ENCODE measurements around the gene CSH1.

CSH1 gene

GRCh38 chr17:63942309-63942985, 46.1 kb upstream of the CSH1 start:
- Histone ChIP-seq H3K4me1 (ENCODE audit: control insufficient read depth, insufficient read depth, low read length) (no peaks in the 10 kb centered on the region), H3K4me3 (ENCODE audit: low read depth, low read length) (no peak overlapping the region), H3K9me3 (ENCODE audit: control insufficient read depth, insufficient read depth, low read depth, low read length) (no peaks in the 10 kb centered on the region), H3K36me3 (ENCODE audit: control insufficient read depth in 2 of 2, insufficient read depth in 1 of 2, low read length in 2 of 2) (no peaks in the 10 kb centered on the region), H3K27ac (ENCODE audit: extremely low read depth, low read depth, low read length) (no peak overlapping the region)
- no peak for TF ChIP-seq BCL11B (tag by site-specific recombination; IDR thresholded peaks at IDR 0.05; ENCODE audit: low read depth)
- TF ChIP-seq ZNF513 (tag by site-specific recombination; IDR thresholded peaks at IDR 0.05): peak; percentile 22; the same call in 1 of the 2 replicates
- TF ChIP-seq ZNF843 (tag by site-specific recombination; IDR thresholded peaks at IDR 0.05): no peak
- POLR2A ChIA-PET: interaction anchor here (0.5 to 0.6 kb wide), 2 partner anchors 22 to 264 kb away, joined by 3 to 4 read pairs; no protein-coding TSS in a partner anchor
- CTCF ChIA-PET: interaction anchor here (0.6 to 0.8 kb wide), 2 partner anchors 9 to 340 kb away, joined by 3 to 6 read pairs; no protein-coding TSS in a partner anchor

GRCh38 chr17:63941751-63942150, 45.4 kb upstream of the CSH1 start:
- no peaks in the 10 kb centered on the region for H3K36me3 ChIP-seq (ENCODE audit: control insufficient read depth in 2 of 2, insufficient read depth in 1 of 2, low read length in 2 of 2)
- H3K9me3 ChIP-seq (ENCODE audit: control insufficient read depth, insufficient read depth, low read depth, low read length): no peaks in the 10 kb centered on the region

DNA sequence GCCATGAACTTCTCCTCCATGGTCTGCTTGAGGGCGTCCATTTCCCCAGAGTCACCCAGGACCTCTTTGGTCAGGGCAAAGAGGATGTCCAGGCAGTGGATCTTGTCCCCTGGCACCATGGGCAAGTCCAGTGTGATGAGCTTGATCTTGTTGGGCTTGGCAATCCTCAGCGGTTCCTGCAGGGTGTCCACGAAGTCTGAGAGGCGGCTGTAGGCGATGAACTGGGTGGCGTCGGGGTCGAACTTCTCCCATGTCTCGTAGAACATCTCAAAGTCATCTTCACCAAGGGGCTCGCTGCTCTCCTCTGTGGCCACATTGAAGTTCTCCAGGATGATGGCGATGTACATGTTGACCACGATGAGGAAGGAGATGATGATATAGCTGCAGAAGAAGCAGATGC, 44.8 kb upstream of the CSH1 start:
- no peak for TF ChIP-seq ZNF548 (tag by site-specific recombination; IDR thresholded peaks at IDR 0.05)
- no peak for TF ChIP-seq ZIC2 (tag by site-specific recombination; IDR thresholded peaks at IDR 0.05)
- TF ChIP-seq REST (tag by site-specific recombination; IDR thresholded peaks at IDR 0.05): no peak
- no peak for TF ChIP-seq PRDM1 (tag by site-specific recombination; IDR thresholded peaks at IDR 0.05)
- no peak for TF ChIP-seq SP7 (tag by site-specific recombination; IDR thresholded peaks at IDR 0.05)
- TF ChIP-seq ZSCAN16 (tag by site-specific recombination; IDR thresholded peaks at IDR 0.05): no peak
- TF ChIP-seq ZBTB6 (tag by site-specific recombination; IDR thresholded peaks at IDR 0.05): no peak
- TF ChIP-seq ZNF529 (tag by site-specific recombination; IDR thresholded peaks at IDR 0.05; ENCODE audit: insufficient replicate concordance): no peak
- TF ChIP-seq, protein P1, sequence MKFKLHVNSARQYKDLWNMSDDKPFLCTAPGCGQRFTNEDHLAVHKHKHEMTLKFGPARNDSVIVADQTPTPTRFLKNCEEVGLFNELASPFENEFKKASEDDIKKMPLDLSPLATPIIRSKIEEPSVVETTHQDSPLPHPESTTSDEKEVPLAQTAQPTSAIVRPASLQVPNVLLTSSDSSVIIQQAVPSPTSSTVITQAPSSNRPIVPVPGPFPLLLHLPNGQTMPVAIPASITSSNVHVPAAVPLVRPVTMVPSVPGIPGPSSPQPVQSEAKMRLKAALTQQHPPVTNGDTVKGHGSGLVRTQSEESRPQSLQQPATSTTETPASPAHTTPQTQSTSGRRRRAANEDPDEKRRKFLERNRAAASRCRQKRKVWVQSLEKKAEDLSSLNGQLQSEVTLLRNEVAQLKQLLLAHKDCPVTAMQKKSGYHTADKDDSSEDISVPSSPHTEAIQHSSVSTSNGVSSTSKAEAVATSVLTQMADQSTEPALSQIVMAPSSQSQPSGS (tag by site-specific recombination; IDR thresholded peaks at IDR 0.05; ENCODE audit: low read depth): no peak
- no peak for TF ChIP-seq ZNF157 (tag by site-specific recombination; IDR thresholded peaks at IDR 0.05)
- no peak for TF ChIP-seq ZNF37A (tag by site-specific recombination; IDR thresholded peaks at IDR 0.05)
- Histone ChIP-seq H3K4me1 (ENCODE audit: control insufficient read depth, insufficient read depth, low read length) (no peaks in the 10 kb centered on the region), H3K9me3 (ENCODE audit: control insufficient read depth, insufficient read depth, low read depth, low read length) (no peaks in the 10 kb centered on the region), H3K36me3 (ENCODE audit: control insufficient read depth in 2 of 2, insufficient read depth in 1 of 2, low read length in 2 of 2) (no peaks in the 10 kb centered on the region), H3K27ac (ENCODE audit: extremely low read depth, low read depth, low read length) (no peak overlapping the region), H3K4me3 (ENCODE audit: low read depth, low read length) (no peak overlapping the region)
- ChIA-PET POLR2A (no interaction called here), CTCF (interaction anchor here (0.6 to 0.8 kb wide), 2 partner anchors 22 to 340 kb away, joined by 3 read pairs; no protein-coding TSS in a partner anchor)

More at GRCh38 chr17:63941751-63942150, 45.4 kb upstream of the CSH1 start:
- Histone ChIP-seq H3K4me1 (ENCODE audit: control insufficient read depth, insufficient read depth, low read length) (no peaks in the 10 kb centered on the region), H3K4me3 (ENCODE audit: low read depth, low read length) (no peak overlapping the region), H3K27ac (ENCODE audit: extremely low read depth, low read depth, low read length) (no peak overlapping the region)
- ChIA-PET CTCF (interaction anchor here (0.8 kb wide), 2 partner anchors 9 to 22 kb away, joined by 3 read pairs; no protein-coding TSS in a partner anchor), POLR2A (interaction anchor here (0.6 kb wide), 1 partner anchor 264 kb away, joined by 4 read pairs; no protein-coding TSS in a partner anchor)
- TF ChIP-seq ZNF140 (tag by site-specific recombination; IDR thresholded peaks at IDR 0.05) (no peak), INSM2 (tag by site-specific recombination; IDR thresholded peaks at IDR 0.05) (no peak), ZNF626 (tag by site-specific recombination; IDR thresholded peaks at IDR 0.05) (no peak), ZBTB20 (tag by site-specific recombination; IDR thresholded peaks at IDR 0.05) (no peak), ZNF335 (tag by site-specific recombination; conservative IDR thresholded peaks at IDR 0.05) (no peak), ZNF404 (tag by site-specific recombination; IDR thresholded peaks at IDR 0.05) (no peak), ZNF670 (tag by site-specific recombination; IDR thresholded peaks at IDR 0.05; ENCODE audit: low read depth) (no peak), ZNF214 (tag by site-specific recombination; IDR thresholded peaks at IDR 0.05; ENCODE audit: borderline replicate concordance) (no peak), ZIC2 (tag by site-specific recombination; IDR thresholded peaks at IDR 0.05) (no peak)

Measured in HEK293 (cell line).